GM18519 (cell line): ENCODE results near the gene GJA1.
"Not testable (repeated sequence)": the region's sequence is repeated elsewhere in the genome, so short reads cannot be mapped to it uniquely, and the experiment has no call there.

Experiments used
- ATAC-seq: cut with Tn5 transposase; IDR thresholded peaks from one replicate; pipeline ENCODE4 v1.9.1; 2021; ENCODE audit warnings: mild to moderate bottlenecking, moderate library complexity; ENCODE audit not compliant: unreplicated experiment, low FRiP score

Gene GJA1

GRCh38 chr6:121436960-121437850 is 1.8 kb downstream of the GJA1 start:
- no peak for ATAC-seq

- ATAC-seq: no peak
These were observed 2.6 kb downstream of the GJA1 start for GRCh38 chr6:121437851-121438651.

- ATAC-seq: no peak
These were observed 3.4 kb downstream of the GJA1 start for GRCh38 chr6:121438869-121439268.

GRCh38 chr6:121439475-121439874 is 4.0 kb downstream of the GJA1 start:
- ATAC-seq: no peak

GRCh38 chr6:121439926-121440325 is 4.5 kb downstream of the GJA1 start:
- ATAC-seq: no peak

GRCh38 chr6:121441477-121441876 is 6.0 kb downstream of the GJA1 start:
- ATAC-seq: no peak

GRCh38 chr6:121442576-121442975 is 7.1 kb downstream of the GJA1 start:
- ATAC-seq: no peak

GRCh38 chr6:121443971-121444541 is 8.6 kb downstream of the GJA1 start:
- ATAC-seq: no peak

- ATAC-seq: not testable (repeated sequence)
These were observed 11.3 kb downstream of the GJA1 start for GRCh38 chr6:121446705-121447104.

GRCh38 chr6:121447746-121448145 is 12.3 kb downstream of the GJA1 start:
- not testable (repeated sequence) for ATAC-seq

- ATAC-seq: not testable (repeated sequence)
These were observed 13.1 kb downstream of the GJA1 start for GRCh38 chr6:121448528-121448927.

- ATAC-seq: no peak
These were observed 13.9 kb downstream of the GJA1 start for GRCh38 chr6:121449331-121449730.

GRCh38 chr6:121450242-121450641 is 14.8 kb downstream of the GJA1 start:
- no peak for ATAC-seq

GRCh38 chr6:121451250-121451649 is 15.8 kb downstream of the GJA1 start:
- ATAC-seq: no peak

GRCh38 chr6:121453191-121453590 is 17.7 kb downstream of the GJA1 start:
- no peak for ATAC-seq

GRCh38 chr6:121460170-121460569 is 24.7 kb downstream of the GJA1 start:
- peak; percentile 93 for ATAC-seq

GRCh38 chr6:121463087-121463486 is 27.6 kb downstream of the GJA1 start:
- ATAC-seq: no peak

GRCh38 chr6:121465101-121465500 is 29.7 kb downstream of the GJA1 start:
- no peak for ATAC-seq

- ATAC-seq: no peak
These were observed 44.1 kb downstream of the GJA1 start for GRCh38 chr6:121479486-121480098.

- ATAC-seq: no peak
These were observed 44.8 kb downstream of the GJA1 start for GRCh38 chr6:121480099-121480713.
